Activated CD4-positive, alpha-beta T cell treated with anti-CD3 and anti-CD28 coated beads, Interleukin-2, amount 50 U/mL, for 4 hours (primary cell): ENCODE measurements around the gene KRT33A.

ENCODE experiments used
- DNase-seq, 2 experiments: peaks; one replicate each; pipeline ENCODE4 v3.0.0-alpha.2; 2020

Gene KRT33A

DNA sequence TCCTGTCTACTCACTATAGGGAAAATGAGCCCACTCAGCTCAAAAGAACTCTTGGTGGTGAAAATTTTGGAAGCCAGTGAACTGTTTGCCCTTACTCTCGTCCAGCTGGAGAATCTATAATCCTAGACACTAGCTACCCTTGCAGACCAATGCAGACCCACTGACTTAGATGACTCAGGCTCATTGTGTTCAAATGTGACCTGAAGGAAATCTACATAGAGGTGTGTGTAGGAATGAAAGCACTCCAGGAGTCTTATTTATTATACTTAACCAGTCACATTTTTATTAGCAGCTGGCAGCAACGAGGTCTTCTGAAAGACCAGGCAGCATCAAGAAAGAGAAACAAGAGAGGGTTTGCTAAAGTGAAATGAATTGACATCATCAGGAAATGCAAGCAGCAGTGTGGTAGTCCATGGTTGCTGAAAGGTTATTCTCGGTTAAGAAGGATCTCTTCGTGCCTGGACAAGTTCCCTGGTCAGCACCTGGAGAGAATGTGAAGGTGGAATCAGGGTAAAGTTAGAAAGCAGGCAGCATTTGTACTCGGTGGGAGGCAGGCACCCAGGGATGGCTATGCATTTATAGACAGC, 49.3 kb downstream of the KRT33A start:
- DNase-seq: no peak

DNA sequence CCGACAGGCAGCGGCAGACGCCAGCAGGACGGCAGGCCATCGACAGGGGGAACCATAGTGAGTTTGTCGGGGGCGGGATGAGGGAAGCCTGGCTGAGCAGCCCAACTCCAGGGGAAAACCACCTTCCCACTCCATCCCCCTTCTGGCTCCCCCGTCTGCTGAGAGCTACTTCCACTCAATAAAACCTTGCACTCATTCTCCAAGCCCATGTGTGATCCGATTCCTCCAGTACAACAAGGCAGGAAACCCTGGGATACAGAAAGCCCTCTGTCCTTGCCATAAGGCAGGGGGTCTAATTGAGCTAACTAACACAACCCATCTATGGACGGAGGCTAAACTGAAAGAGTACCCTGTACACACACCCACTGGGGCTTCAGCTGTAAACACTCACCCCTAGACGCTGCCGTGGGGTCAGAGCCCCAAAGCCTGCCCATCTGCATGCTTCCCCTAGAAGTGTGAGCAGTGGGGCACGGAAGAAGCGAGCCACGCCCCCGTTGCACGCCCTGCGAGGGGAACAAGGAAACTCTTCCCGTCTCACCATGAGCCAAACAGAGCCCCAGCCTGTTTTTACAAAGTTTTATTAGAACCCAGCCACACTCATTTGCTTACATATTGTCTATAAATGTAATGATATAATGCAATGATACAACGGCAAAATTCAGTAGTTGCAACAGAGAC, 52.0 kb downstream of the KRT33A start:
- DNase-seq: no peak

DNA sequence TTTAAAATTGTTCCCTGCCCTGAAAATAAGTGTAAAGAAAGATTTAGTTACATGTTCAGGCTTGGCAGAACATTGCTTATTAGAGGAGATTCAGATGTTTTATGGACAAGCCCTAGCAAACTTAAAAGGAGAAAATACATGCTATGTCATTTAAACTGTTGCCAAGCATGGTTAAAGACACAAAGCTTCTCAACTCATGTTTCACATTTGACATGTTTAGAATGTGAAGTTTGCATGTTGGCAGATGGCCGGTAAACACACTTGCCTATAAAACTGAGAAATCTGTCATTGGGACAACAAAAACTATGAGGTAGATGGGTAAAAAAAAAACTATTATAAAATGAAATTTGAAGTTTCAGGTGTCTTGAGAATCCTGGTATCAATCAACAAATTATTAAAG, 53.8 kb downstream of the KRT33A start:
- no peak for DNase-seq
